ENCODE data around the gene AMOT.

DNA sequence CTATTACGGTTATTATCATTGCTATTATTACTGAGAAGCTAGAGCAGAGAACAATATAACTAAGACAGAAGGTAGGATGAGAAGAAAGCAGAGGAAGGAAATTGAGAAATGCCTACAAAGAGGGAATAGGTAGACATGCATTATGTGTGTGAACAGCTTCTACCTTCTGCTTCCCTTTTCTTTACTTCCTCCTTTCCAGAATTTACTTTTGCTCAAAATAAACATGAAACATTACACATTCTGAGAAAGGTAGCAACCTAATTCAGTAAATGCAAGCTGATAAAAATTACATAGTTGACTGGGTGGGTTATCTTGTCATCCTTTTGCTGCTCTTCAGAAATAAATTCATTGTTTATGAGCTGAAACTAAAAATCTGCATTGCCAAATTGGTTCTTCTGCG, 54.6 kb downstream of the AMOT start:
- TF ChIP-seq CTCF (IDR thresholded peaks at IDR 0.05) (no peak), POLR2A (IDR thresholded peaks at IDR 0.05) (no peak)
